ENCODE measurements around the gene CD81. TPM values are rescaled to one million over a fixed set of nuclear protein-coding genes. Genes with fewer than 3 reads are reported as not detected.

CD81 gene
- total RNA-seq, 1 experiment from 2014 or later, result 416 TPM

- Histone ChIP-seq H3K27ac (ENCODE audit: low read length) (no peak overlapping the region), H3K27me3 (ENCODE audit: control insufficient read depth, insufficient read depth, low read length) (no peaks in the 10 kb centered on the region), H3K4me3 (ENCODE audit: low read depth in 2 of 2, low read length in 2 of 2) (no peak overlapping the region), H3K36me3 (ENCODE audit: control insufficient read depth, insufficient read depth, low read length) (no peaks in the 10 kb centered on the region; the same call in 1 of the 2 replicates), H3K9me3 (ENCODE audit: control insufficient read depth, insufficient read depth, low read depth, low read length) (no peaks in the 10 kb centered on the region), H3K4me1 (ENCODE audit: control insufficient read depth, insufficient read depth, low read length) (peaks cover 11% of the 10 kb centered on the region)
- DNase-seq (ENCODE audit: low read depth, low spot score) (no peak), ATAC-seq (no peak)
- ChIA-PET POLR2A (no interaction called here), CTCF (no interaction called here)
- in situ Hi-C loops (cut with HindIII; ENCODE audit: low pct_unique_long_range_greater_than_20kb, low sequenced_read_pairs), result no loop called here
- intact Hi-C loops (cut with micrococcal nuclease; ENCODE audit: unreplicated experiment), result no loop called here
- TF ChIP-seq, protein P1, sequence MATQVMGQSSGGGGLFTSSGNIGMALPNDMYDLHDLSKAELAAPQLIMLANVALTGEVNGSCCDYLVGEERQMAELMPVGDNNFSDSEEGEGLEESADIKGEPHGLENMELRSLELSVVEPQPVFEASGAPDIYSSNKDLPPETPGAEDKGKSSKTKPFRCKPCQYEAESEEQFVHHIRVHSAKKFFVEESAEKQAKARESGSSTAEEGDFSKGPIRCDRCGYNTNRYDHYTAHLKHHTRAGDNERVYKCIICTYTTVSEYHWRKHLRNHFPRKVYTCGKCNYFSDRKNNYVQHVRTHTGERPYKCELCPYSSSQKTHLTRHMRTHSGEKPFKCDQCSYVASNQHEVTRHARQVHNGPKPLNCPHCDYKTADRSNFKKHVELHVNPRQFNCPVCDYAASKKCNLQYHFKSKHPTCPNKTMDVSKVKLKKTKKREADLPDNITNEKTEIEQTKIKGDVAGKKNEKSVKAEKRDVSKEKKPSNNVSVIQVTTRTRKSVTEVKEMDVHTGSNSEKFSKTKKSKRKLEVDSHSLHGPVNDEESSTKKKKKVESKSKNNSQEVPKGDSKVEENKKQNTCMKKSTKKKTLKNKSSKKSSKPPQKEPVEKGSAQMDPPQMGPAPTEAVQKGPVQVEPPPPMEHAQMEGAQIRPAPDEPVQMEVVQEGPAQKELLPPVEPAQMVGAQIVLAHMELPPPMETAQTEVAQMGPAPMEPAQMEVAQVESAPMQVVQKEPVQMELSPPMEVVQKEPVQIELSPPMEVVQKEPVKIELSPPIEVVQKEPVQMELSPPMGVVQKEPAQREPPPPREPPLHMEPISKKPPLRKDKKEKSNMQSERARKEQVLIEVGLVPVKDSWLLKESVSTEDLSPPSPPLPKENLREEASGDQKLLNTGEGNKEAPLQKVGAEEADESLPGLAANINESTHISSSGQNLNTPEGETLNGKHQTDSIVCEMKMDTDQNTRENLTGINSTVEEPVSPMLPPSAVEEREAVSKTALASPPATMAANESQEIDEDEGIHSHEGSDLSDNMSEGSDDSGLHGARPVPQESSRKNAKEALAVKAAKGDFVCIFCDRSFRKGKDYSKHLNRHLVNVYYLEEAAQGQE (IDR thresholded peaks at IDR 0.05; ENCODE audit: insufficient read depth in 1 of 2, low read depth in 2 of 2, low read length in 1 of 2), result no peak
- TF ChIP-seq CTCF (IDR thresholded peaks at IDR 0.05) (no peak), SIN3A (IDR thresholded peaks at IDR 0.05; ENCODE audit: borderline replicate concordance, insufficient read depth, low read depth, low read length) (no peak), POLR2AphosphoS5 (IDR thresholded peaks at IDR 0.05; ENCODE audit: low read depth, low read length) (no peak), TCF7L2 (IDR thresholded peaks at IDR 0.05; ENCODE audit: low read depth, low read length) (no peak)
- no TSS peak for BruUV-seq (replicated peaks)
These were observed 18.2 kb downstream of the CD81 start for GRCh38 chr11:2395211-2395730.

DNA sequence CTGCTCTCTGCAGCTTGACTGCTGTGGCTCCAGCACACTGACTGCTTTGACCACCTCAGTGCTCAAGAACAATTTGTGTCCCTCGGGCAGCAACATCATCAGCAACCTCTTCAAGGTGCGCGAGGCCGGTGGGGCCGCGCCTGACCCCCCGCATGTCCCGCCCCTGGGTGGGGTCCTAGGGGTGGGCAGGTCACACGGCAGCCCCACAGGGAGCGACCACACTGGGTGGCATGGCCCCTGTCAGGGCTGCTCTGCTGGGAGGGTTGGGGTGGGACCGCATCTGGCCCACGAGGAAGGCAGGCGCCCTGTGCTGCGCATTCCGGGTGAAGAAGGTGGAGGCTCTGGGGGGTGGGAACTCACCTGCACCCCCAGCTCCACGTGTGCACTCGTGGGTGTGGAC is 18.7 kb downstream of the CD81 start:
- ATAC-seq (no peak), DNase-seq (ENCODE audit: low read depth, low spot score) (no peak)
- Histone ChIP-seq H3K36me3 (ENCODE audit: control insufficient read depth, insufficient read depth, low read length) (peaks cover 1% of the 10 kb centered on the region; the same call in 1 of the 2 replicates), H3K27ac (ENCODE audit: low read length) (no peak overlapping the region), H3K27me3 (ENCODE audit: control insufficient read depth, insufficient read depth, low read length) (no peaks in the 10 kb centered on the region), H3K4me3 (ENCODE audit: low read depth in 2 of 2, low read length in 2 of 2) (no peak overlapping the region), H3K9me3 (ENCODE audit: control insufficient read depth, insufficient read depth, low read depth, low read length) (no peaks in the 10 kb centered on the region), H3K4me1 (ENCODE audit: control insufficient read depth, insufficient read depth, low read length) (peaks cover 11% of the 10 kb centered on the region)
- in situ Hi-C loops (cut with HindIII; ENCODE audit: low pct_unique_long_range_greater_than_20kb, low sequenced_read_pairs) (no loop called here), intact Hi-C loops (cut with micrococcal nuclease; ENCODE audit: unreplicated experiment) (no loop called here)
- TF ChIP-seq TCF7L2 (IDR thresholded peaks at IDR 0.05; ENCODE audit: low read depth, low read length) (no peak), SIN3A (IDR thresholded peaks at IDR 0.05; ENCODE audit: borderline replicate concordance, insufficient read depth, low read depth, low read length) (no peak), POLR2AphosphoS5 (IDR thresholded peaks at IDR 0.05; ENCODE audit: low read depth, low read length) (no peak), CTCF (IDR thresholded peaks at IDR 0.05) (no peak)
- TF ChIP-seq, protein P1 (IDR thresholded peaks at IDR 0.05; ENCODE audit: insufficient read depth in 1 of 2, low read depth in 2 of 2, low read length in 1 of 2), result no peak
- BruUV-seq (replicated peaks), result no TSS peak
- ChIA-PET CTCF (no interaction called here), POLR2A (no interaction called here)
